GM19025 (cell line): ENCODE data around the gene RAVER2.

ENCODE experiments used
- ATAC-seq: cut with Tn5 transposase; IDR thresholded peaks from one replicate; pipeline ENCODE4 v1.9.1; 2021; ENCODE audit warnings: mild to moderate bottlenecking, low read depth, moderate library complexity; ENCODE audit not compliant: unreplicated experiment

The RAVER2 gene

GRCh38 chr1:64872067-64872466 lies 127.2 kb downstream of the RAVER2 start:
- ATAC-seq, result no peak

- no peak for ATAC-seq
These were observed 128.7 kb downstream of the RAVER2 start for GRCh38 chr1:64873576-64873975.

GRCh38 chr1:64874666-64875065 lies 129.8 kb downstream of the RAVER2 start:
- no peak for ATAC-seq

DNA sequence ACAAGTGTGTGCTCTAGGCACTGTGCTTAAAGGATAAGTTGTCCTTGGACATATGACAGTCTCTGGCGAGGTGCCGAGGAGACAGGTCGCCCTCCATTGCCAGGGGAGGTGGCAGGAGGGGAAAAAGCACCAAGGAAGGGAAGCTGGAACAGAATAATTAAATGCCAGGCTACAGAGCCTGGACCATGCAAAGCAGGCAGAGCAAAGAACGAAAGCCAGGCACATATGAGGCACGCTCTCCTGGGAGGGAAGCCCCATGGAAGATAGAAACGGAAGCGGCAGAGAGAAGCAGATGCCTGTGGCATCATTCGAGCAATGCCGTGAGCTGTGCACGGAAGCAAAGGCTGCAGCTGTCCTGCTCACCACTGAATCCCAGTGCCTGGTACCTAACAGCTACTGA lies 130.2 kb downstream of the RAVER2 start:
- ATAC-seq, result no peak

- no peak for ATAC-seq
These were observed 130.7 kb downstream of the RAVER2 start for GRCh38 chr1:64875606-64876005.

GRCh38 chr1:64877151-64877550 lies 132.3 kb downstream of the RAVER2 start:
- no peak for ATAC-seq

GRCh38 chr1:64877598-64877997 lies 132.7 kb downstream of the RAVER2 start:
- ATAC-seq, result no peak

GRCh38 chr1:64878090-64878489 lies 133.2 kb downstream of the RAVER2 start:
- ATAC-seq, result no peak

- no peak for ATAC-seq
These were observed 134.2 kb downstream of the RAVER2 start for GRCh38 chr1:64878931-64879611.

DNA sequence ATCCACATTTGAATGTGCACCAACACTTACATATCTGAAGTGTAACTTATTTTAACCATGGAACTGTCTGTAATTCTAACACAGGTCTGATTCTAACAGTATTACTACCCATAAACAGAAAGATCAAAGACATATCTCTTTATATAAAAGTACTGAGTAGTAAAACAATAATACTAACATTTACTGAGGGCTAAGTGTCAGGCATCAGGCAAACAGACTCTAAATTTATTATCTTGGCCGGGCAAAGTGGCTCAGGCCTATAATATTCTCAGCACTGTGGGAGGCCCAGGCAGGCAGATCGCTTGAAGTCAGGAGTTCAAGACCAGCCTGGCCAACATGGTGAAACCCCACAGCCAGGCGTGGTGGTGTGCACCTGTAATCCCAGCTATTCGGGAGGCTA lies 135.6 kb downstream of the RAVER2 start:
- no peak for ATAC-seq

DNA sequence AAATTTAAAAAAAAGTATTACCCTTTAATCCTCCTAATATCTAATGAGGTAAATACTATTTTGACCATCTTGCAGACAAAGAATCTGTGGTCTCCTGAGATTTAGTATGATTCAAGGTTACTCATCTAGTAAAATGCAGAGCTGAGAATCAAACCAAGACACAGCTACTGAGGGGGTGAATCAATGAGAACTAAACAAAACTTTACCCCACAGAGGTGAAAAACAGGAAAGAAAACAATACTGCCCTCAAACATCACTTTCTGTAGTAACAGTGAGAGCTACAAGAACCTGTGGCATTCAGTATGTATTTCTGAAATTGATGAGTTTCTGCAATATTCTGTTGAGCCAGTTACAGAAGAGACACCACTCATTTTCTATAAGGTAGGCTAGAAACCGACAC lies 136.4 kb downstream of the RAVER2 start:
- no peak for ATAC-seq
